ENCODE results near the gene TJP2.

GRCh38 chr9:69134412-69134811, 39.7 kb upstream of the TJP2 start:
- TF ChIP-seq RAD21 (IDR thresholded peaks at IDR 0.05; ENCODE audit: low read length) = no peak
- no peak for TF ChIP-seq POLR2A (IDR thresholded peaks at IDR 0.05; ENCODE audit: low read depth, low read length)
- no peak for TF ChIP-seq MXI1 (IDR thresholded peaks at IDR 0.05; ENCODE audit: borderline replicate concordance, low read depth, low read length)
- TF ChIP-seq, protein P1, sequence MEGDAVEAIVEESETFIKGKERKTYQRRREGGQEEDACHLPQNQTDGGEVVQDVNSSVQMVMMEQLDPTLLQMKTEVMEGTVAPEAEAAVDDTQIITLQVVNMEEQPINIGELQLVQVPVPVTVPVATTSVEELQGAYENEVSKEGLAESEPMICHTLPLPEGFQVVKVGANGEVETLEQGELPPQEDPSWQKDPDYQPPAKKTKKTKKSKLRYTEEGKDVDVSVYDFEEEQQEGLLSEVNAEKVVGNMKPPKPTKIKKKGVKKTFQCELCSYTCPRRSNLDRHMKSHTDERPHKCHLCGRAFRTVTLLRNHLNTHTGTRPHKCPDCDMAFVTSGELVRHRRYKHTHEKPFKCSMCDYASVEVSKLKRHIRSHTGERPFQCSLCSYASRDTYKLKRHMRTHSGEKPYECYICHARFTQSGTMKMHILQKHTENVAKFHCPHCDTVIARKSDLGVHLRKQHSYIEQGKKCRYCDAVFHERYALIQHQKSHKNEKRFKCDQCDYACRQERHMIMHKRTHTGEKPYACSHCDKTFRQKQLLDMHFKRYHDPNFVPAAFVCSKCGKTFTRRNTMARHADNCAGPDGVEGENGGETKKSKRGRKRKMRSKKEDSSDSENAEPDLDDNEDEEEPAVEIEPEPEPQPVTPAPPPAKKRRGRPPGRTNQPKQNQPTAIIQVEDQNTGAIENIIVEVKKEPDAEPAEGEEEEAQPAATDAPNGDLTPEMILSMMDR (conservative IDR thresholded peaks at IDR 0.05; ENCODE audit: low read depth, low read length) = no peak
- no peak for TF ChIP-seq FOS (IDR thresholded peaks at IDR 0.05; ENCODE audit: low read depth, low read length)
- no peak for TF ChIP-seq MAZ (IDR thresholded peaks at IDR 0.05; ENCODE audit: borderline replicate concordance, low read depth, low read length)
- no peak for TF ChIP-seq BHLHE40 (IDR thresholded peaks at IDR 0.05; ENCODE audit: low read depth, low read length)
- TF ChIP-seq CEBPB (IDR thresholded peaks at IDR 0.05; ENCODE audit: low read depth, low read length) = no peak
- no peak for TF ChIP-seq CHD1 (IDR thresholded peaks at IDR 0.05; ENCODE audit: low read depth, low read length)
- no peak for TF ChIP-seq SMC3 (IDR thresholded peaks at IDR 0.05; ENCODE audit: low read depth, low read length)
